COLO829 (cell line): ENCODE measurements around the gene IL26.

Experiments used
- DNase-seq: peaks from one replicate; pipeline ENCODE4 v3.0.0; 2012; ENCODE audit warnings: low spot score

The IL26 gene, protein sequence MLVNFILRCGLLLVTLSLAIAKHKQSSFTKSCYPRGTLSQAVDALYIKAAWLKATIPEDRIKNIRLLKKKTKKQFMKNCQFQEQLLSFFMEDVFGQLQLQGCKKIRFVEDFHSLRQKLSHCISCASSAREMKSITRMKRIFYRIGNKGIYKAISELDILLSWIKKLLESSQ

DNA sequence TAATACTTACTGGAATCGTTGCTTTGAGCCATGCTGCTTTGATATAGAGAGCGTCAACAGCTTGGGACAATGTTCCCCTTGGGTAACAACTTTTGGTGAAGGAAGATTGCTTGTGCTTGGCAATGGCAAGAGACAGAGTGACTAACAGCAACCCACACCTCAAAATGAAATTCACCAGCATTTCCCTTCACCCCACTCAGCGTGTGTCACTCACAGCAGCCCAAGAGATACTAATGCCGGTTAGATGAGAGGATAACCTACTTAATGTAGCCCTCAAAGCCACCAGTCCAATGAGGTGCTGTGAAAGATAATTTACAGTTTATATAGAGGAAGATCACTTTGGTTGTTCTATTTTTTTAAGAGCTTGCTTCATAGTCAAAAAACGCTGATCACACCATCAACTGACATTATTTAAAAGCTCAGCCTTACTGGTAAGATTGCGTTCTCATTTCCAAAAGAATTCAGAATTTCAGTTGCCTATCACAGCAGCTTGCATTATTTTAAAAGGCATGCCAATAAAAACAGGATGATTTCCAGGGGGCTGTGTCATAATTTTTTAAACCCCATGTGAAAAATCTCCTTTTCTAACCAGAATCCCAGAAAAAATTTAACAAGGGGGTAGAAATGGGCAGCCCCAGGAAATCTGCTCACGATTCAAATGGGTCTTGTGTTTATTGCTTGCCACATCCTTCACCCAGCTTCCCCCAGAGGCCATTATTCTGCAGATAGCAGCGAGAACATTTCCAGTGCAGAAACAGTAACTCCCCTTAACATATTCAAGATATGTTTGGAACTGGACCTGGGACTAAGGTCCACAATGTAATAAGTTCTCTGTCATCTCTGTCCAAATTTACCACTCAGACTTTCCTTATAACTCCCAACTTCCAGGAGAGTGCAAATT is at the start of gene IL26:
Gene IL26 (minus strand): TSS at position 235 of the 901 bp plus-strand sequence. CDS start 54 bp downstream, at position 181.
- DNase-seq: no peak

- DNase-seq: no peak
These were observed 47.1 kb upstream of the IL26 start for GRCh38 chr12:68272732-68273131.

DNA sequence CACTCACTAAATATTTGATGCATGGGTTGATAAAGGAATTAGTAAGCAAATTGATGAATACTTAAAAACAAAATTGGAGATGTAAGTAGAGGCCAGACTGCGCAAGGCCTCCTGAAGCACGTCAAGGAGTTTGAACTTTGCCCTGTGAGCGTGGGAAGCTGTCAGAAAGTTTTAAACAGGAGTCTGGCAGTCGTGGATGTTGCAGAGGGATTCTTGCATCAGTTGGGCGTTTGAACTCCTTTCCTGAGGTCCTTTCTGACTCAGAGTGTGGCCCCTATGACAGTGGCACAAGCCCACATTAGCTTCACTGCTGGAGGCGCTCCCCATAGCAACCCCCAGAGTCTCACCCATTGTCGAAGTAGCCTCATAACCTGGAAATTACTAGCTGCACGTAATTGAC is 45.7 kb upstream of the IL26 start:
- DNase-seq: no peak

DNA sequence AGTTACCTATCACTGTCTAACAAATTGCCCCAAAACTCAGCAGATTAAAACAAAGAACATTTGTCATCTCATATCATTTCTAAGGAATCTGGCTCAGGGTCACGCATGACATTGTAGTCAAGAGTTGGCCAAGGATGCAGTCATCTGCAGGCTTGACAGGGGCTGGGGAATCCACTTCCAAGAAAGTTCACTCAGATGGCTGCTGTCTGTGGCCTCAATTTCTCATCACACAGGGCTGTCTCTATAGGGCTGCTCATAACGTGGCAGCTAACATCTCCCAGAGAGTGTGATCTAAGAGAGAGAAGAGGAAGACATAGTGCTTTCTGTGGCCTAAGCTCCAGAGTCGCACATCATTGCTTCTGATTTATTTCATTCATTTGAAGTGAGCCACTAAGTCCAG is 44.7 kb upstream of the IL26 start:
- no peak for DNase-seq

DNA sequence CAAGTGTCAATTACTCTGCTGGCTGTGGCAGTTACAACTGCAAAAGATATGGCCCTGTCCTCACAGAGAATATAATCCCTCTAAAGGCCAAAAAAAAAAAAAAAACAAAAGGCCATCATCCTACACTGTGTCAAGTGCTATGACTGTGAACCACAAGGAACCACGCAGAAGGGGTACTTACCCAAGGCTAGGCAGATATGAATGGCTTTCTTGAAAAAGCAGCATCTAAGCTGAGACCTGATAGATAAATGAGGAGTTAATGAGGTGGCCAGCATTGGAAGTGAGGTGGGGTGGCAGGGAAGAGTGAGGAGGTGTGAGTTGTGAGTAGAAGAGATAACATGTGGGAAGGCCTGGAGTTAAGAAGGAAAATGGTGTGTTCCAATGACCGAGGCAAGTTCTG is 44.2 kb upstream of the IL26 start:
- DNase-seq: no peak

DNA sequence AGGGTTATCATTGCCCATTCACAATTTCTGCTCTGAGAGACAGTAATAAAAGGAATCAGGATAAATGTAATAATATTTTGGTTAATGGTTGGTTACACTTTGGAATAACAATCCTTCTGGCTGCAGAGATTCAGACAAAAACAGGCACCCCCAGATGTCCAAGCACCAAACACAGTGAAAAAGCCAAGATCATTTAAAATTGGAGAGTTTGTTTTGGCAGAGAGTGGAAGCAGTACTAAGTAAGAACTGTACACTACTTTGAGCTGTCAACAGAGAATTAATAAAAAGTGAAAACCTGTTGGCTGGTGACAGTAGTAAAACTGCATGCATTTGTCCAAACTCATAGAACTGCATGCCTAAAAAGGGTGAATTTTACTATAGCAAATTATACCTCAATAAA is 43.4 kb upstream of the IL26 start:
- no peak for DNase-seq

DNA sequence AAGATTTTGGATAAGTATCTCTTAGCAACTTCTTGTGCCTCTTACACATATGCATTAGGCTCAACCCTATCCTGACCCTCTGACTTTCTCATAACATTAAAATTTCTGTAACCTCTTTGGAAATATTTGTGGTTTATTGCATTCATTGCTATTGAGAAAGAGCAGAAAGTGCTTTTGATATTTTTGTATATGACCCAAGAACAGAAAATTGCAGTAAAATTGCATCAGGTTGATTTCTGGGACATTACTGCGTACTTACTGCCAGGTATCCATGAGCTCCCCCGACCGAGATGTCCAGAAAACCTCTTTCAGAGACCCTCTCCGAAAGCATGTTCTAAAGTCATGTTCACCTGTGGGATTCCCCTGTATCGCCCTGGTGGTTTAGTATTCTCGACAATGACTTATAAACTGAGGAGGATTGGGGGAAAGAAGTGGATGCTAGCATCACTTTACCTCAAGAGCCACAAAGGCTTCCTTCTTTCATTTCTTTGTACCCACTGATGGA is 42.3 kb upstream of the IL26 start:
- no peak for DNase-seq

- no peak for DNase-seq
These were observed 39.2 kb upstream of the IL26 start for GRCh38 chr12:68264857-68265256.

DNA sequence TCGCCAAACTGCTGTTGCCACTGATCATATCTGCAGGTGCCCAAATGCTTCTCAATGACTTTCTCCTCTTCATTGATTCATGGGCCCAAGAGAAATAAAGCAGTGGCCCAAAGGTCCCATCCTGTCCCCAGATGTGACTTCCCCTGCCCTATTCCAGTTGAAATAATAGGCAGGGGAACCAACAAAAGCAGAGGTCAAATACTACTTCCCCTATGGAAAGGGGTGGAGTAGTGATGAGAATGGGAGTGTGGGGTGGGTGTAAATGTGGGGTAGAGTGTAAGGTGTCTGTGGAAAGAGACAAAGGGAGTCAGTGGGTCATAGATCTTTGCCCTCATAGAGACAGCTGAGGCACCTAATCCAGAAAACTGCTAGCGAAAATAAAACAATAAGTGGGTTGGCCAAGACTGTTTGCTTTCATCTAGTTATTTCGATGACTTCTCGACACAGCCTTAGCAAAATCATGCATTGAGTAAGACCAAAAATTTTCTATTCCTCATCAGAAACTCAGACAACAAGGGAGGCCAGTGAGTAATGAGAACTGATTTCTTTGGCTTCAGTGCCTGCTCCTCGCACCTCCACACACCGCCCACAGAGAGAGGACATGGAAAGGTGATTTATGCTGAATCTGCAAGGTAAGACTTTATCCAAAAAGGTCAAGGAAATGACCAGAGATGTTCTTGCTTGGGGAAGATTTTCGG is 38.7 kb upstream of the IL26 start:
- DNase-seq: no peak

DNA sequence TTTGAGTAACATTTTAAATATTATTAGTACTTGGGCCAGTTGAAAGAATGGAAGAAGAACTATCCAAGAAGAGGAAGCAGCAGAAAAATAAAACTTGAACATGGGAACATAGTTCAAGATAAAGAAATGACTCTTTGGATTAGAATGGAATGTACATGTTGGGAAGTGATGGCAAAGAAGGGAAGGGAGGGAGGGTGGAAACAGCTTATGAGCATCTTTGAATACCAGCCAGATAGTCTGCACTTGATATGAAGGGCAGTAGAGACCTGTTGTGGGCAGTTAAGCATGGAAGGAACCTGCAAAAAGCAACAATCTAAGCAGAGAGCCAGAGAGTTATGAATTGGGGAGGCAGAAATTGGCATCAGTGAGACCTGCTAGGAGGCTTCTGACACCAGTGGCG is 37.8 kb upstream of the IL26 start:
- no peak for DNase-seq

DNA sequence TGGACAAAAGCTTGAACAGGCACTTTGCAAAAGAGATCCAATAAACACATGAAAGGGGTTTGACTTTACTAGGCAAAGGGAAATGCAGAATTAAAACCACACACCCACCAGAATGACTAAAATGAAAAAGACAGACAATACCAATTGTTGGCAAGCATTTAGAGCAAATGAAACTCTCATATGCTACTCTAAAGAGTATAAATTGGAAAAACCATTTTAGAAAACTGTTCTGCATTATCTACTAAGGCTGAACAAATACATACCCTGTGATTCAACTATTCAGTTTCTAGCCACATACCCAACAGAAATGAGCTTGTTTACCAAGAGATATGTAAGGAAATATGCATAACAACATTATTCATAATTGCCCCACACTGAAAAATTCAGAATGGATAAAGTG is 36.3 kb upstream of the IL26 start:
- DNase-seq: no peak

GRCh38 chr12:68260153-68260552 is 34.5 kb upstream of the IL26 start:
- no peak for DNase-seq

- no peak for DNase-seq
These were observed 33.8 kb upstream of the IL26 start for GRCh38 chr12:68259318-68259940.

DNA sequence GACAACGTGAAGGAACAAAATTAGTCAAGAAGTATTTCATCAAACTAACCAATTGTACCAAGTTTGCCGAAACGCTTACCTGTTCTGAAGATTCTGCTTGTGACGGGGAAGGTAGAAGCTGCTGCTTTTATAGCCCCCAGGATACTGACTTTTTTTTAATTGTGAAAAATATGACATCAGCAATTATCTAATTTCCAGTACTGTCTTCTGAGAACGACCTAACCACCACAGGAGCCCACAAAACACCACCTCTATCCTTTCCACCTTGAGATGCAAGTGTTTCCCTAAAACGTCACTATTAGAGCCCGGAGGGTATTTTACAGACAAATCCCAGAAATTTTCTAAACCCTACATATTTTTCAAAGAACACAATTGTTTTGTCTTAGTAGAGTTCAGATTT is 27.9 kb upstream of the IL26 start, which contains the start of gene IL22:
Gene IL22 (minus strand): TSS at position 101 of the 400 bp plus-strand sequence. CDS start 156 bp downstream, outside the sequence.
- DNase-seq: no peak

- no peak for DNase-seq
These were observed 26.5 kb upstream of the IL26 start for GRCh38 chr12:68252077-68252476.

- no peak for DNase-seq
These were observed 24.8 kb upstream of the IL26 start for GRCh38 chr12:68250454-68250853.

DNA sequence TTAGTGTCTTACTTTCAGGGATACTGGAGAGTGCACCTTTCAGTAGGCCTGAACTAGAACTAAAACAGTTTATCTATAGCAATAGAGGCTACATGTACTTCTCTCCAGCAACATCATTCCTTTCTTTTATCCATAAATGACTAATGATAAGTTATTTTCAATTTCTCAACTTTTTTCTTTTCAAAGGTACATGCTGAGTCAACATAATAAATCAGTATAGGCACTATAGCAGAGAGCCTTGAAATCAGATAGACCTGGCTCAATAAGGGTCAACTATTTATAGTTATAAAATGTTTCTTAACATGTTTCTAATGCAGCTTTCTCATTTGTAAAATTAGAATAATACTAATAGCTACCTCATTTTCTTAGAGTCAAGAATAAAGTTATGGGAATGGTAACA is 22.2 kb upstream of the IL26 start:
- DNase-seq: no peak

DNA sequence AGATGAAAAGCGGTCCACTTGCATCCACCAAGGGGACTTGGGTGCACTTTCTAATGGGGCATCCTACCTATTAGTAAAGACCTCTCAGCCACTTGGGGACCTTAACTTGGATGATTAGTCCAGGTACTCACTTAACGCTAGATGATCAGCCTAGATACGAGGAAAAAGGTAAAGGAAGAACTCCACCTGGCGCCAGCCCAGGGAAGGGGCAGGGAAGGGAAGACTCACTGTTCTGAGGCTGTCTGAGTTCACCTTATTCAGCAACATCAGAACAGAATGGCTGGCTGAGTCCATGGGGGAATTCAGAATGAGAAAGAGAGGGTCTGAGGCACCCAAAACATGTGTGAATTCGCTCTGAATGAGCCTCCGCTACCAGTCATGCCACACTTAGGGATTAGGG is 20.7 kb upstream of the IL26 start:
- DNase-seq: no peak

- no peak for DNase-seq
These were observed 19.8 kb upstream of the IL26 start for GRCh38 chr12:68245180-68246021.

DNA sequence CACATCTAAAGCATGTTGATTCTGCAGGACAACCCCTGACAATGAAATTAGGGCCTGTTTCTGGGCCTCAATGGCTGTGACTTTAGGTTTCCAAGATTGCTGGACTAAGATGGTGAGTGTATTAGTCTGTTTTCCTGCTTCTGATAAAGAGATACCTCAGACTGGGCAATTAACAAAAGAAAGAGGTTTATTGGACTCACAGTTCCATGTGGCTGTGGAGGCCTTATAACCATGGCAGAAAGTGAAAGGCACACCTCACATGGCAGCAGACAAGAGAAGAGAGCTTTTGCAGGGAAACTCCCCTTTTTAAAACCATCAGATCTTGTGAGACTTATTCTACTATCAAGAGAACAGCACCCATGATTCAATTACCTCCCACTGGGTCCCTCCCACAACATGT is 17.2 kb upstream of the IL26 start:
- no peak for DNase-seq

DNA sequence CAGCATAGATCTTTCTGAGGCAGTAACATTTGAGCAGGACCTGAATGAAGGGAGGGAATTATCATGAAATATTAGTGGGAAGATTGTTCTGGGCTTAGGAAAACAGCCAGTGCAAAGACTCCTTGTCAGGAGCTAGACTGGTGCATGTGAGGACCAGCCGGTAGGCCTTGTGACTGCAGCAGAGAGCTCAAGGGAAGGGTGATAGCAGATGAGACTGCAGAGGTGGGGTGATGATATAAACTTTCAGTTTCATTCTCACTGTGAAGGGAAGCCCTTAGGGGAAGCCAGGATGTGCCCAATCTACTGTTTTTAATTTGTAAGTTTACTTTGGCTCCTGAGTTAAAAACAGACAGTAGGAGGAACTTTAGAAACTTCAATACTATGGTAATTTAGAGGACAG is 15.4 kb upstream of the IL26 start:
- no peak for DNase-seq
